Measurements from ENCODE around the gene STX17. TPM values are rescaled to one million over a fixed set of nuclear protein-coding genes. Genes with fewer than 3 reads are reported as not detected.
"Not testable (repeated sequence)": the region's sequence is repeated elsewhere in the genome, so short reads cannot be mapped to it uniquely, and the experiment has no call there.

The STX17 gene
- polyA plus RNA-seq (ENCODE audit: insufficient read length in 4 of 4): 10 to 100 TPM; 22.8 to 39.7 (median 29.7) TPM

- DNase-seq (ENCODE audit: low read depth in 4 of 4, low spot score in 2 of 4): peak; percentile 54 to 82 (median 68)
These were observed at the start of gene STX17 for GRCh38 chr9:99906403-99907207. Gene STX17 (plus strand): TSS chr9:99906654. CDS start chr9:99915240, 8,586 bp downstream.

DNA sequence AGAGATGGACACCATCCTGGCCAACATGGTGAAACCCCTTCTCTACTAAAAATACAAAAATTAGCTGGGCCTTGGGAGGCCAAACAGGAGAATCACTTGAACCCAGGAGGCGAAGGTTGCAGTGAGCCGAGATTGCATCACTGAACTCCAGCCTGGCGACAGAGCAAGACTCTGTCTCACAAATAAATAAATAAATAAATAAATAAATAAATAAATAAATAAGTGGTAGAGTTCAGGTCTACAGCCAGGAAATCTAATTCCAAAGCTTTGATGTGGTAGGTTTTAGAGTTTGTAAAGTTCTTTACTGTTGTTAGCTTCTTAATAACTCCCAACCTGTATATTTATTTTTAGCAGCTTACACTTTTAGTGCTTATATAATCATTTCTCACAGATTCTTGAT, 48.9 kb upstream of the STX17 start:
- DNase-seq (ENCODE audit: low read depth in 4 of 4, low spot score in 2 of 4): not testable (repeated sequence)

- no peak for DNase-seq (ENCODE audit: low read depth in 4 of 4, low spot score in 2 of 4)
These were observed 48.4 kb upstream of the STX17 start for GRCh38 chr9:99858087-99858486.

GRCh38 chr9:99859243-99859980, 47.0 kb upstream of the STX17 start:
- DNase-seq (ENCODE audit: low read depth in 4 of 4, low spot score in 2 of 4): no peak

DNA sequence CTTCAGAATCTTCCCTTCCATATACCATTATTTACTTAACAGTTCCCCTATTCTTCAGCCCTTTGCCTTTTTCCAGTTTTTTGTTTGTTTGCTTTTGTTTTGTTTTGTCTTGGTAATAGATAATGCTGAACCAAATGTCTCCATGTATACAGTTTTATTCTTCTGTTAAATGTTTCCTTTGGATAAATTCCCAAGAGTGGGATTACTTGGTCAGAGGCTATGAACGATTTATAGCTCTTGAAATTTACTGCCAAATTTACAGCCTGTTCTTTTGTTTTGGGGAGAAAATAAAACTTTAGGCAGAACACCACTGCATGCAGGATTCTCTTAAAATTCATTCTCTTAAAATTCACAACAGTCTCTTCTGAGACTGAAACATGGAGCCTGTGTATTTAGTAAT, 46.2 kb upstream of the STX17 start:
- peak in 3 of 4 donors; percentile 9 to 27 (median 21) for DNase-seq (ENCODE audit: low read depth in 4 of 4, low spot score in 2 of 4)

- DNase-seq (ENCODE audit: low read depth in 4 of 4, low spot score in 2 of 4): no peak
These were observed 42.5 kb upstream of the STX17 start for GRCh38 chr9:99863955-99864354.

DNA sequence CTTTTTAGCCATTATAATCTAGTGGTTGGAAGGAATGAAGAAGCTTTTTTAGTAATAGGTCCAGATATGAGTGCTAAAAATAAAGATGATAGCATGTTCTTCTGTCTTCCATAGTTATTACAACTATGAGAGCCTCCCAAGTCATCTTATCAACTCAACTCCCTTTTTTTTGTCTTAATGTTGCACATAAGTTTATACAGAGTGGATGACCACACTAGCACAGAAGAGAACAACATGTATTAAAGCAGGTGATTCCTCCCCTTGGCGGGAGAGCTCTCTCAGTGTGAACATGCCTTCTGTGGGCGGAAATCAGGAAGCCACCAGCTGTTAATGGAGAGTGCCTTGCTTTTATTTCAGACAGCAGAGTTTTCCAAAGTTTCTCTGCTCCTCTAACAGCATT, 40.1 kb upstream of the STX17 start:
- no peak for DNase-seq (ENCODE audit: low read depth in 4 of 4, low spot score in 2 of 4)

DNA sequence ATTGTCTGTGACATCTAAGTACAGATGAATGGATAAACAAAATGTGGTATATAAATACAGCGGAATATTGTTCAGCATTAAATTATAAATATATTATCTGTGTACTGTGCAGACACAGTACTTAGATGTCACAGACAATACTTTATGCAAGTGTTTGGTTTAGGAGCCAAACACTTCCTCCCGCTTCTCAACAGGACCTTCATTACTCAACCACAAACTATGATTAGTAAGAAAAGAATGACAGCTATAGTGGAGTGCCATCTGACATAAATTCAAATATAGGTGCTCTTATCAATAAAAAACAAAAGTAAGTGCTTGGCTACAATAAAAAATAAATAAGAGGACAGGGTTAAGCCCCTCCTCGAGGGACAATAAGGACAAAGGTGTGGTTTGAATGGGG, 38.9 kb upstream of the STX17 start:
- no peak for DNase-seq (ENCODE audit: low read depth in 4 of 4, low spot score in 2 of 4)

- no peak for DNase-seq (ENCODE audit: low read depth in 4 of 4, low spot score in 2 of 4)
These were observed 38.5 kb upstream of the STX17 start for GRCh38 chr9:99867968-99868367.

- DNase-seq (ENCODE audit: low read depth in 4 of 4, low spot score in 2 of 4): no peak
These were observed 37.6 kb upstream of the STX17 start for GRCh38 chr9:99868845-99869244.

DNA sequence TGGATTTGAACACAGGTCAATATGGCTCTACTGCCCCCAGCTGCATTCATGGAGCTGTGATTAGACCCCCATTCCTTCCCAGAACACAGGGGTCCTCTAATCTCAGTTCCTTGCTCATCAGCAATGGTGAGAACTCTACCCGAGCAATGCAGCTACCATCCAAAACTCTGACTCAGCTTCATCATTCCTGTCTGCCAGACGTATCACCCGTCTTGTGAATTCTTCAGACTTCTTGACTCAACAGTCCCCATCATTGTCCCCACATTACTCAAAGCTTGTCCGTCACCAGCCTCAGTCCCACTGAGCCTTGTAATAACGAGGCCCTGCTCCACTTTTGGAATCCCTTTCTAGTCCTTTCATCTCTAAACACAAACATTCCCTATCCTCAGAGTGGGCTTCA, 36.3 kb upstream of the STX17 start:
- no peak for DNase-seq (ENCODE audit: low read depth in 4 of 4, low spot score in 2 of 4)

- DNase-seq (ENCODE audit: low read depth in 4 of 4, low spot score in 2 of 4): no peak
These were observed 32.9 kb upstream of the STX17 start for GRCh38 chr9:99873531-99873930.

GRCh38 chr9:99873943-99874584, 32.4 kb upstream of the STX17 start:
- DNase-seq (ENCODE audit: low read depth in 4 of 4, low spot score in 2 of 4): no peak

- no peak for DNase-seq (ENCODE audit: low read depth in 4 of 4, low spot score in 2 of 4)
These were observed 30.3 kb upstream of the STX17 start for GRCh38 chr9:99876190-99876589.

- DNase-seq (ENCODE audit: low read depth in 4 of 4, low spot score in 2 of 4): no peak
These were observed 27.8 kb upstream of the STX17 start for GRCh38 chr9:99878651-99879050.

DNA sequence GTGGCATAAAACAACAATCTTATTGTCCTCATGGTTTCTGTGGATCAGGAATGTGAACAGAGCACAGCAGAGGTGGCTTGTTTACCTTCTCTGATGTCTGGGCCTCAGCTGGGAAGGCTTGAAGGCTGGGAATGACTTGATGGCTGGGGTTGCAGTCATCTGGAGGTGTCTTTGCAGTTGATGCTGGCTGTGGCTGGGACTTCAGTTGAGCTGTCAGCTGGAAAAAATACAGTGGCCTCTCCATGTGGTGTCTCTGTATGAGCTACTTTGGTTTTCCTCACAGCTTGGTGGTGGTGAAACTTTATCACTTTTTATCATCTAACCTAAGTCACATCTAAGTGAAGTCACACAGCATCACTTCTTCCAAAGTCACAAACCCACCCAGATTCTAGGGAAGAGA, 24.7 kb upstream of the STX17 start:
- no peak for DNase-seq (ENCODE audit: low read depth in 4 of 4, low spot score in 2 of 4)

- no peak for DNase-seq (ENCODE audit: low read depth in 4 of 4, low spot score in 2 of 4)
These were observed 20.7 kb upstream of the STX17 start for GRCh38 chr9:99885747-99886146.

DNA sequence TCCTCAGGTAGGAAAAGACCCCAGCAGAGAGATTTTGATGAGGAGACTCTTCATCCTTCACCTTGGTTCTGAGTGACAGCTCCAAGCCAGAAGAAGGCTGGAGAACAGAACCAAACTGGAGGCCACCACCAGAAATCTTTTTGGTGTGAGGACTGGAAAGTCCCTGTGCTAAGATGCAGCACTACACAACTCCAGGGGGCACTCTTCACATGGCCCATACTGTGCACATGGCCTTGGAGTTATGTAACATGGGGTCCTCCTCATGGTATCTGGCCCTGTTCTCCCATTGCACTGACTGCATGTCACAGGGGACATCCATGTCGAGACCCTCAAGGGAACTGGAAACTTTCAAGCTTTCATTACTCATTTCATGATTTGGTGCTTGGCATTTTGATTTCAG, 17.3 kb upstream of the STX17 start:
- DNase-seq (ENCODE audit: low read depth in 4 of 4, low spot score in 2 of 4): no peak

- DNase-seq (ENCODE audit: low read depth in 4 of 4, low spot score in 2 of 4): no peak
These were observed 11.6 kb upstream of the STX17 start for GRCh38 chr9:99894826-99895225.

DNA sequence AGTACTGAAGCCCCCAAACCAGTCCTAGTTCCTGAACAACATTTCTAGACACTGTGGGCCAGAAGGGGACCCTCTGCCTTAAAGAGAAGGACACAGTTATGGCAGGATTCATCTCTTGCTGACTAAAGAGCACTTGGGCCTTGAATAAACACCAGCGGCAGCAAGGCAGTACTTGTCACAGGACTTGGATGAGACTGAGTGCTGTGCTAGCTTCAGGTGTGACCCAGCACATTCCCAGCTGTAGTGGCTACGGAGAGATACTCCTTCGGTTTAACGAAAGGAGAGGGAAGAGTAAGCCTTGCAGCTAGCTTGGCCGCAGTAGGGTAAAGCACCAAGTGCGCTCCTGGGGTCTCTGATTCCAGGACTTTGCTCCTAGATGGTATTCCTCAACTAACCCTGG, 10.9 kb upstream of the STX17 start:
- DNase-seq (ENCODE audit: low read depth in 4 of 4, low spot score in 2 of 4): no peak

- no peak for DNase-seq (ENCODE audit: low read depth in 4 of 4, low spot score in 2 of 4)
These were observed 10.3 kb upstream of the STX17 start for GRCh38 chr9:99896119-99896518.
